MM.1S (cell line): ENCODE data around the gene RAPGEF4.

Experiments
- DNase-seq: peaks from one replicate; pipeline ENCODE4 v3.0.0-alpha.2; 2015
- H2AFZ ChIP-seq: fragments of 300-600 bp; sonication (generic); 2 replicates; pipeline ENCODE4 v1.6.0; 2016; ENCODE audit warnings: antibody characterized with exemption, low read length
- H3F3A ChIP-seq: fragments of 300-600 bp; sonication (generic); 2 replicates; pipeline ENCODE4 v1.6.1; 2016; ENCODE audit warnings: mild to moderate bottlenecking, antibody characterized with exemption, low read length, moderate library complexity, mixed read lengths; ENCODE audit not compliant: insufficient read depth
- H3K27ac ChIP-seq: fragments of 300-600 bp; sonication (generic); 2 replicates; pipeline ENCODE4 v1.5.1; 2016; ENCODE audit warnings: mild to moderate bottlenecking, low read length
- H3K27me3 ChIP-seq: fragments of 300-600 bp; sonication (generic); replicated peaks from 2 replicates; pipeline ENCODE4 v1.6.0; 2016; ENCODE audit warnings: low read length; ENCODE audit not compliant: insufficient read depth
- H3K36me3 ChIP-seq: fragments of 300-600 bp; sonication (generic); replicated peaks from 2 replicates; pipeline ENCODE4 v1.6.1; 2016; ENCODE audit warnings: mild to moderate bottlenecking, low read length, mixed read lengths; ENCODE audit not compliant: insufficient read depth
- H3K4me1 ChIP-seq: fragments of 300-600 bp; sonication (generic); 2 replicates; pipeline ENCODE4 v1.6.1; 2016; ENCODE audit warnings: low read length, mixed read lengths
- H3K4me2 ChIP-seq: fragments of 300-600 bp; sonication (generic); 2 replicates; pipeline ENCODE4 v1.6.0; 2016; ENCODE audit warnings: low read depth, low read length
- H3K4me3 ChIP-seq: fragments of 300-600 bp; sonication (generic); 2 replicates; pipeline ENCODE4 v1.5.1; 2016; ENCODE audit warnings: low read length, mixed read lengths
- H3K79me2 ChIP-seq: fragments of 300-600 bp; sonication (generic); 2 replicates; pipeline ENCODE4 v1.6.1; 2016; ENCODE audit warnings: mixed run types, low read length, mixed read lengths
- H3K9ac ChIP-seq: fragments of 300-600 bp; sonication (generic); 2 replicates; pipeline ENCODE4 v1.6.1; 2016; ENCODE audit warnings: low read length, mixed read lengths
- H3K9me2 ChIP-seq: fragments of 300-600 bp; sonication (generic); replicated peaks from 2 replicates; pipeline ENCODE4 v1.6.1; 2016; ENCODE audit warnings: mild to moderate bottlenecking, low read length, mixed read lengths; ENCODE audit not compliant: insufficient read depth
- H3K9me3 ChIP-seq: fragments of 300-600 bp; sonication (generic); replicated peaks from 2 replicates; pipeline ENCODE4 v1.6.1; 2016; ENCODE audit warnings: mild to moderate bottlenecking, low read length, mixed read lengths; ENCODE audit not compliant: insufficient read depth
- H4K20me1 ChIP-seq: fragments of 300-600 bp; sonication (generic); 2 replicates; pipeline ENCODE4 v1.6.1; 2016; ENCODE audit warnings: mild to moderate bottlenecking, low read length, moderate library complexity, mixed read lengths; ENCODE audit not compliant: insufficient read depth
- EZH2 ChIP-seq: fragments of 300-600 bp; sonication (generic); optimal IDR thresholded peaks from 2 replicates; pipeline ENCODE3; 2017; ENCODE audit warnings: low read depth, mild to moderate bottlenecking, antibody characterized with exemption, low read length, mixed read lengths
- EZH2phosphoT487 ChIP-seq: fragments of 300-600 bp; sonication (generic); IDR thresholded peaks from 2 replicates; pipeline ENCODE4 v1.6.1; 2018; ENCODE audit warnings: antibody characterized with exemption, low read length
- TF ChIP-seq, protein P1 (sequence below): fragments of 300-600 bp; sonication (generic); IDR thresholded peaks from 2 replicates; pipeline ENCODE4 v1.5.1; 2016; ENCODE audit warnings: antibody characterized with exemption, low read length, mixed read lengths

Gene RAPGEF4

DNA sequence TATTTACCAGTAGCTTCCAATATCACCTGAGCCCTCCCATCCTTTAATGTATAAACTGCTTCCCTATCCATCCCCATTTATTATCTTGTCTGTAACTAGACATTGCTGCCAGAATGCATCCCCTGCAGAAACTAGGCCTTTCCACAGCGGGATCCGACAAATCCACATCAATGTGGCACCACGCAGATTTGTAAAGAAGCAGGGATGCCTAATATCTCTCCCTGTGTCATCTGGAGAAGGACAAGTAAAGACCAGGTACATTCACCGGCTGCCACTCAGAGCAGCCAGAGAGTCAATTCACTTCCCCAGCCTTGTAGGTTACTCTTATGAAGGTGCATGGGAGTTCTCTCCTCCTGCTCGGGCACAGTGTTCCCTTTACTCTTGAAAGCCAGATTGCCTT, 241.2 kb downstream of the RAPGEF4 start:
- Histone ChIP-seq H3K4me2 (no peak overlapping the region), H3K79me2 (no peaks in the 10 kb centered on the region), H3K4me3 (no peak overlapping the region), H3F3A (no peaks in the 10 kb centered on the region), H3K9ac (no peak overlapping the region), H3K27me3 (no peaks in the 10 kb centered on the region), H4K20me1 (no peaks in the 10 kb centered on the region), H3K36me3 (no peaks in the 10 kb centered on the region), H2AFZ (no peak overlapping the region), H3K27ac (no peak overlapping the region), H3K4me1 (no peaks in the 10 kb centered on the region), H3K9me3 (no peaks in the 10 kb centered on the region), H3K9me2 (no peaks in the 10 kb centered on the region)
- no peak for DNase-seq
- no peak for TF ChIP-seq EZH2
- TF ChIP-seq EZH2phosphoT487: no peak
- TF ChIP-seq, protein P1, sequence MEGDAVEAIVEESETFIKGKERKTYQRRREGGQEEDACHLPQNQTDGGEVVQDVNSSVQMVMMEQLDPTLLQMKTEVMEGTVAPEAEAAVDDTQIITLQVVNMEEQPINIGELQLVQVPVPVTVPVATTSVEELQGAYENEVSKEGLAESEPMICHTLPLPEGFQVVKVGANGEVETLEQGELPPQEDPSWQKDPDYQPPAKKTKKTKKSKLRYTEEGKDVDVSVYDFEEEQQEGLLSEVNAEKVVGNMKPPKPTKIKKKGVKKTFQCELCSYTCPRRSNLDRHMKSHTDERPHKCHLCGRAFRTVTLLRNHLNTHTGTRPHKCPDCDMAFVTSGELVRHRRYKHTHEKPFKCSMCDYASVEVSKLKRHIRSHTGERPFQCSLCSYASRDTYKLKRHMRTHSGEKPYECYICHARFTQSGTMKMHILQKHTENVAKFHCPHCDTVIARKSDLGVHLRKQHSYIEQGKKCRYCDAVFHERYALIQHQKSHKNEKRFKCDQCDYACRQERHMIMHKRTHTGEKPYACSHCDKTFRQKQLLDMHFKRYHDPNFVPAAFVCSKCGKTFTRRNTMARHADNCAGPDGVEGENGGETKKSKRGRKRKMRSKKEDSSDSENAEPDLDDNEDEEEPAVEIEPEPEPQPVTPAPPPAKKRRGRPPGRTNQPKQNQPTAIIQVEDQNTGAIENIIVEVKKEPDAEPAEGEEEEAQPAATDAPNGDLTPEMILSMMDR: no peak

DNA sequence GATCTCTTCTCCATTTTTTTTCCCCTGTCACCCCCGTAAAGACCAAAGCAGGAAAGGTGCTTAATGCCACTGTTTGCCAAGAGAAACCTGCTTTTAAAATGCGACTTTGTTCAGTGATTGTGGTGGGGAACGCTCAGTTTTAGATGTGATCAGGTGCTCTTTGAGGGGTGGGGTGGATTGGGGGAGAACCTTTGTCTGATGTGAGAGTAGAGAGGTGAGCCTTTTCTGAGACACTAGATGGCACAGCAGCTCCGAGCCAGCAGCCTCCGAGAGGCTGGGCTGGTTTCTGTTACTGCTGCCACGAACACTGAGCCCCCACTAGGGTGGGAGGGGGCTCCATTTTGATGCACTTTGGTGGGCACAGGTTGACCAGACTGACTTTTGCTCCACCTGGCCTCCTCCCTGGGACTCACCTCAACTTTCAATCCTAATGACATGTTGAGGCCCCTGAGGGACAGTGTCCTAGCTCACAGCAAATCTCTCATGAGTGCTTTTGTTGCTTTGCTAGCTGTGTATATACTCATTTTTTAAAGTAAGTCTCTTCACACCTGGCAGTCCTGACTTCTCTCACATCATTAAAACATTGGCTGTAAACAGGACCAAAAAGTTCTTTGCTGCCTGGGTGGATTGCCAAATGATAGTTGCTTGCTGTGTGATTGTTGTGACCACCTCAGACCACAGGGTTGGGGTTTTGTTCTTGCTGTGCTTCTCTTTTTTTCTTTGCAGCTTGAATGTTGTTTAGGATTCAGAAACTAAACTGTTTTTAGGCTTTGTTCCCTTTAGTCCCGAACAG, 241.8 kb downstream of the RAPGEF4 start:
- TF ChIP-seq EZH2: no peak
- TF ChIP-seq, protein P1: no peak
- Histone ChIP-seq H3K27me3 (no peaks in the 10 kb centered on the region), H3K27ac (no peak overlapping the region), H3K4me1 (no peaks in the 10 kb centered on the region), H3K9ac (no peak overlapping the region), H3F3A (no peaks in the 10 kb centered on the region), H3K79me2 (no peaks in the 10 kb centered on the region), H3K9me3 (no peaks in the 10 kb centered on the region), H3K4me2 (no peak overlapping the region), H3K4me3 (no peak overlapping the region), H3K36me3 (no peaks in the 10 kb centered on the region), H3K9me2 (no peaks in the 10 kb centered on the region), H2AFZ (no peak overlapping the region), H4K20me1 (no peaks in the 10 kb centered on the region)
- no peak for DNase-seq

DNA sequence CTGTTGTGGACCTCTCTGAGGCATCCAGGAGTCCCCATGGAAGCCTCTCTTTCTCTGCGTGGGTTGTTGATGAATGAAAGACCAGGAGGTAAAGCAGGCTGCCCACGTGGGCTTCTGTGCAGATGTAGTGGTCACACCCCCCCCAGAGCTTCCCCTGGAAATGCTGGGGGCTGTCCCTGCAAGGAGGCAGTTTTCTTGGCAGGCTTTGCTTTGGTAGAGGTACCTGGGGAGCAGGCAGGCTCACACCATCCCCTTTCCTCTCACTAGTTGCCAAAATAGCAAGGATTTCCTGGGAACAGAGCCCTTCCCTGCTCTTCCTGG, 242.4 kb downstream of the RAPGEF4 start:
- H3K79me2 ChIP-seq: no peaks in the 10 kb centered on the region
- no peaks in the 10 kb centered on the region for H3K4me1 ChIP-seq
- no peak overlapping the region for H3K9ac ChIP-seq
- H3K9me3 ChIP-seq: no peaks in the 10 kb centered on the region
- H3K36me3 ChIP-seq: no peaks in the 10 kb centered on the region
- H3K9me2 ChIP-seq: no peaks in the 10 kb centered on the region
- no peak for DNase-seq
- no peaks in the 10 kb centered on the region for H3K27me3 ChIP-seq
- no peak overlapping the region for H2AFZ ChIP-seq
- H3K4me2 ChIP-seq: no peak overlapping the region
- H3K4me3 ChIP-seq: no peak overlapping the region
- H4K20me1 ChIP-seq: no peaks in the 10 kb centered on the region
- H3F3A ChIP-seq: no peaks in the 10 kb centered on the region
- H3K27ac ChIP-seq: no peak overlapping the region
- TF ChIP-seq EZH2phosphoT487 (no peak), EZH2 (no peak)
- TF ChIP-seq, protein P1: no peak
